CD14-positive monocyte (primary cell): ENCODE data around the gene MYADML2. TPM values are rescaled to one million over a fixed set of nuclear protein-coding genes. Genes with fewer than 3 reads are reported as not detected.

ENCODE experiments used
- DNase-seq, 3 donors: peaks; one replicate each; pipeline ENCODE4 v3.0.0-alpha.2; 2011 to 2022
- H2AFZ ChIP-seq: 2 replicates; pipeline ENCODE4 v1.6.0; 2012; ENCODE audit warnings: mild to moderate bottlenecking, low read depth, low read length, inconsistent platforms; ENCODE audit not compliant: insufficient read depth, poor library complexity, severe bottlenecking
- H3K27ac ChIP-seq, 2 donors: 1 replicate in 1 of 2; 2 replicates in 1 of 2; pipeline ENCODE4 v1.5.1; 2012 to 2013; ENCODE audit warnings: low read length in 2 of 2, control low read depth in 1 of 2, inconsistent platforms in 1 of 2, low read depth in 1 of 2, mild to moderate bottlenecking in 1 of 2
- H3K27me3 ChIP-seq, 2 donors: one replicate each; pipeline versions ENCODE4 v1.6.0 to v1.6.1; 2011 to 2013; ENCODE audit warnings: low read length in 2 of 2; ENCODE audit not compliant: control insufficient read depth in 2 of 2, insufficient read depth in 2 of 2
- H3K36me3 ChIP-seq, 2 donors: replicated peaks in 1 of 2; 1 replicate in 1 of 2; 2 replicates in 1 of 2; pipeline versions ENCODE4 v1.5.1 to v1.6.1; 2012 to 2013; ENCODE audit warnings: low read length in 2 of 2, control low read depth in 1 of 2, inconsistent platforms in 1 of 2, mild to moderate bottlenecking in 1 of 2; ENCODE audit not compliant: insufficient read depth in 2 of 2, control insufficient read depth in 1 of 2
- H3K4me1 ChIP-seq, 2 donors: 1 replicate in 1 of 2; 2 replicates in 1 of 2; pipeline versions ENCODE4 v1.5.1 to v1.6.1; 2012 to 2013; ENCODE audit warnings: low read length in 2 of 2, control low read depth in 1 of 2, inconsistent platforms in 1 of 2, mild to moderate bottlenecking in 1 of 2, moderate library complexity in 1 of 2; ENCODE audit not compliant: insufficient read depth in 2 of 2, control insufficient read depth in 1 of 2
- H3K4me2 ChIP-seq: replicated peaks from 2 replicates; pipeline ENCODE3; 2012; ENCODE audit warnings: low read length, moderate library complexity, mild to moderate bottlenecking; ENCODE audit not compliant: poor library complexity, severe bottlenecking; ENCODE audit errors: extremely low read depth
- H3K4me3 ChIP-seq, 3 experiments: fragments of 200-600 bp in 1 of 3; sonication (generic) in 1 of 3; replicated peaks in 1 of 3; 1 replicate in 2 of 3; 2 replicates in 1 of 3; pipeline ENCODE4 v1.5.1; 2011 to 2013; ENCODE audit warnings: low read length in 3 of 3, mild to moderate bottlenecking in 3 of 3, control low read depth in 2 of 3, low read depth in 2 of 3, inconsistent platforms in 1 of 3, moderate library complexity in 1 of 3
- H3K79me2 ChIP-seq: 2 replicates; pipeline ENCODE4 v1.6.0; 2012; ENCODE audit warnings: mild to moderate bottlenecking, control low read depth, inconsistent platforms, low read length, moderate library complexity; ENCODE audit not compliant: insufficient read depth
- H3K9ac ChIP-seq: 2 replicates; pipeline ENCODE4 v1.6.0; 2017; ENCODE audit warnings: low read length, mild to moderate bottlenecking; ENCODE audit not compliant: insufficient read depth, poor library complexity, severe bottlenecking
- H3K9me3 ChIP-seq, 2 donors: replicated peaks in 1 of 2; 1 replicate in 1 of 2; 2 replicates in 1 of 2; pipeline versions ENCODE4 v1.5.1 to v1.6.1; 2012 to 2013; ENCODE audit warnings: low read length in 2 of 2, control low read depth in 1 of 2; ENCODE audit not compliant: control insufficient read depth in 1 of 2, insufficient read depth in 1 of 2
- H4K20me1 ChIP-seq: 2 replicates; pipeline ENCODE4 v1.6.0; 2012; ENCODE audit warnings: mild to moderate bottlenecking, low read length, control low read depth, moderate library complexity; ENCODE audit not compliant: insufficient read depth
- H3K27ac Mint-ChIP-seq, 7 donors: one replicate each; pipeline ENCODE4 v1.8.0; 2020; ENCODE audit warnings: mild to moderate bottlenecking in 7 of 7, mixed read lengths in 7 of 7, moderate library complexity in 6 of 7, inconsistent platforms in 2 of 7
- H3K27me3 Mint-ChIP-seq, 3 donors: one replicate each; pipeline ENCODE4 v1.8.0; 2021 to 2022; ENCODE audit warnings: low read depth in 3 of 3, mild to moderate bottlenecking in 3 of 3, mixed read lengths in 3 of 3, moderate library complexity in 3 of 3, inconsistent platforms in 1 of 3
- H3K36me3 Mint-ChIP-seq, 2 donors: one replicate each; pipeline ENCODE4 v1.8.0; 2020; ENCODE audit warnings: mixed read lengths in 2 of 2, inconsistent platforms in 1 of 2, mild to moderate bottlenecking in 1 of 2
- H3K4me1 Mint-ChIP-seq: one replicate; pipeline ENCODE4 v1.8.0; 2020; ENCODE audit warnings: mild to moderate bottlenecking, mixed read lengths
- H3K4me3 Mint-ChIP-seq, 2 donors: one replicate each; pipeline ENCODE4 v1.8.0; 2020; ENCODE audit warnings: mild to moderate bottlenecking in 2 of 2, mixed read lengths in 2 of 2, moderate library complexity in 1 of 2
- H3K9me3 Mint-ChIP-seq, 7 donors: one replicate each; pipeline ENCODE4 v1.8.0; 2020 to 2022; ENCODE audit warnings: mixed read lengths in 7 of 7, mild to moderate bottlenecking in 6 of 7, moderate library complexity in 6 of 7, inconsistent platforms in 2 of 7
- WGBS: methylation state at CpG from one replicate; pipeline ENCODE4 v1.1.5; 2013; ENCODE audit warnings: missing lambda C conversion rate; ENCODE audit not compliant: insufficient coverage; 5-methylcytosine and 5-hydroxymethylcytosine counted together
- intact Hi-C, 2 donors: fragments of 100-400 bp; cut with micrococcal nuclease; formaldehyde crosslinking; loops; one replicate each; pipeline versions ENCODE4 v1.15.0 to v1.15.1; 2023
- polyA plus RNA-seq, 3 donors: library from polyadenylated mRNA; depleted of rRNA in 1 of 3; unstranded in 2 of 3; stranded (reverse) in 1 of 3; fragments of 300-500 nt in 2 of 3; fragments of >200 nt in 1 of 3; fragmentation: Illumina TruSeq in 2 of 3; gene quantifications; 1 replicate in 2 of 3; 2 replicates in 1 of 3; pipeline ENCODE4 v1.2.3, GENCODE V29; 2012 to 2021
- TF ChIP-seq, protein P1 (sequence below): fragments of 200-600 bp; IDR thresholded peaks from one replicate; pipeline ENCODE4 v1.8.0; 2022; ENCODE audit warnings: antibody characterized with exemption, mild to moderate bottlenecking

MYADML2 gene
- polyA plus RNA-seq, 3 donors = not detected

DNA sequence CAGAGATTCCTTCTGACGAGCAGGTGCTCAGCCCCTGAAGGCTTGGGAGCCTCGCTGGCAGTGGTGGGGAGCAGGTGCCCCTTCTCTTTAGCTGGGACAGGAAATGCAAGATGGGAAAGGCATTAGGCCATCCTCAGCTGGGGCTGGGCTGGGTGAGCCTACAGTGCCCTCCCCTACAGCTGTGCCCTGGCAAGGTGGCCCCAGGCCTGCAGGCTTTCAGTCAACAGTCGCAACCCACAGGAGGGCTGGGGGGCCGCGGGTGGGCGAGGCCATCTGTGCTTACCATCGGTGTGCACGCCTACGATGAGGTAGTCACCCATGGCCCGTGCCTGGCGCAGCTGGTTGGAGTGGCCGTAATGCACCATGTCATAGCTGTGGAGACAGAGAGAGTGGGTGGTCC lies 37.8 kb downstream of the MYADML2 start:
- H3K27ac ChIP-seq = no peak overlapping the region
- H3K4me3 Mint-ChIP-seq = no peak overlapping the region
- H3K36me3 ChIP-seq = peaks cover 46 to 52% of the 10 kb centered on the region in 2 donors
- H3K4me1 ChIP-seq = peaks cover 15 to 16% of the 10 kb centered on the region in 2 donors
- H3K36me3 Mint-ChIP-seq = peaks cover 42 to 62% of the 10 kb centered on the region in 2 donors
- H3K9ac ChIP-seq = no peak overlapping the region
- DNase-seq = no peak
- H3K4me1 Mint-ChIP-seq = peaks cover 23% of the 10 kb centered on the region
- no peaks in the 10 kb centered on the region for H3K9me3 ChIP-seq
- H3K4me2 ChIP-seq = no peak overlapping the region
- no peaks in the 10 kb centered on the region for H3K27me3 Mint-ChIP-seq
- H3K79me2 ChIP-seq = peaks cover 20% of the 10 kb centered on the region
- H3K27ac Mint-ChIP-seq = no peak overlapping the region
- no peak overlapping the region for H2AFZ ChIP-seq
- no peaks in the 10 kb centered on the region for H3K9me3 Mint-ChIP-seq
- no peak overlapping the region for H3K4me3 ChIP-seq
- no peaks in the 10 kb centered on the region for H3K27me3 ChIP-seq
- WGBS = 96% methylated on average over 12 of the region's 12 CpGs
- TF ChIP-seq, protein P1, sequence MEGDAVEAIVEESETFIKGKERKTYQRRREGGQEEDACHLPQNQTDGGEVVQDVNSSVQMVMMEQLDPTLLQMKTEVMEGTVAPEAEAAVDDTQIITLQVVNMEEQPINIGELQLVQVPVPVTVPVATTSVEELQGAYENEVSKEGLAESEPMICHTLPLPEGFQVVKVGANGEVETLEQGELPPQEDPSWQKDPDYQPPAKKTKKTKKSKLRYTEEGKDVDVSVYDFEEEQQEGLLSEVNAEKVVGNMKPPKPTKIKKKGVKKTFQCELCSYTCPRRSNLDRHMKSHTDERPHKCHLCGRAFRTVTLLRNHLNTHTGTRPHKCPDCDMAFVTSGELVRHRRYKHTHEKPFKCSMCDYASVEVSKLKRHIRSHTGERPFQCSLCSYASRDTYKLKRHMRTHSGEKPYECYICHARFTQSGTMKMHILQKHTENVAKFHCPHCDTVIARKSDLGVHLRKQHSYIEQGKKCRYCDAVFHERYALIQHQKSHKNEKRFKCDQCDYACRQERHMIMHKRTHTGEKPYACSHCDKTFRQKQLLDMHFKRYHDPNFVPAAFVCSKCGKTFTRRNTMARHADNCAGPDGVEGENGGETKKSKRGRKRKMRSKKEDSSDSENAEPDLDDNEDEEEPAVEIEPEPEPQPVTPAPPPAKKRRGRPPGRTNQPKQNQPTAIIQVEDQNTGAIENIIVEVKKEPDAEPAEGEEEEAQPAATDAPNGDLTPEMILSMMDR = no peak
- intact Hi-C loops = no loop called here
- H4K20me1 ChIP-seq = peaks cover 39% of the 10 kb centered on the region

DNA sequence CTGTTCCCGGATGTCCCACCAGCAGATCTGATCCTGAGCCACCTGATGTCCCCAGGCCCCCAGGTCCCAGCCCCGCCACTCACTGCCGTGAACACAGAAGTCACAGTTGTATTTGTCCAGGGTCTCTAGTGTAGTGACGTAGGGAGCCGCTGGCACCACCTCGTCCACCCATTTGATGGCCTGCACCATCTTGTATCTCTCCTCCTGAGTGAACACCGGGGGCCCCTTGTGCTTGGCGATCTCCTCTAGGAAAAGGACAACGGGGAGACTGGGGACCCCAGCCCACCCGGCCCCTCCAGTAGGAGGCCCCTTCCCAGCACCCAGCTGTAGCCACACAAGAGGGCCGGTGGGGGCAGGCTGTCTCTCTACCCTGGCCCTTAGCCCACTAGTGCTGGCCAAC lies 38.2 kb downstream of the MYADML2 start:
- intact Hi-C loops = no loop called here
- Mint-ChIP-seq H3K4me3 (no peak overlapping the region), H3K27ac (peak overlapping the region in 1 of 7 donors; percentile 25), H3K4me1 (peaks cover 23% of the 10 kb centered on the region), H3K9me3 (no peaks in the 10 kb centered on the region), H3K27me3 (peaks cover 0 to 1% (median 0%) of the 10 kb centered on the region in 3 donors), H3K36me3 (peaks cover 42 to 62% of the 10 kb centered on the region in 2 donors)
- Histone ChIP-seq H3K4me2 (no peak overlapping the region), H3K9ac (no peak overlapping the region), H3K4me3 (no peak overlapping the region), H3K79me2 (peaks cover 15% of the 10 kb centered on the region), H2AFZ (no peak overlapping the region), H3K36me3 (peaks cover 42 to 52% of the 10 kb centered on the region in 2 donors), H4K20me1 (peaks cover 35% of the 10 kb centered on the region), H3K27ac (no peak overlapping the region), H3K4me1 (peaks cover 15 to 16% of the 10 kb centered on the region in 2 donors), H3K27me3 (no peaks in the 10 kb centered on the region), H3K9me3 (no peaks in the 10 kb centered on the region)
- TF ChIP-seq, protein P1 = no peak
- 99% methylated on average over 9 of the region's 11 CpGs for WGBS
- DNase-seq = no peak
